ENCODE data around the gene TEX10.
"Not testable (repeated sequence)": the region's sequence is repeated elsewhere in the genome, so short reads cannot be mapped to it uniquely, and the experiment has no call there.

Gene TEX10

GRCh38 chr9:100352727-100353505 is at the start of gene TEX10:
TEX10 (minus strand) TSS chr9:100352942; CDS start chr9:100349363, 3,579 bp downstream.
- DNase-seq: peak; percentile 79
- in situ Hi-C loops (cut with HindIII; ENCODE audit: low pct_ligation_motif_present, low pct_unique_long_range_greater_than_20kb, low sequenced_read_pairs): no loop called here

DNA sequence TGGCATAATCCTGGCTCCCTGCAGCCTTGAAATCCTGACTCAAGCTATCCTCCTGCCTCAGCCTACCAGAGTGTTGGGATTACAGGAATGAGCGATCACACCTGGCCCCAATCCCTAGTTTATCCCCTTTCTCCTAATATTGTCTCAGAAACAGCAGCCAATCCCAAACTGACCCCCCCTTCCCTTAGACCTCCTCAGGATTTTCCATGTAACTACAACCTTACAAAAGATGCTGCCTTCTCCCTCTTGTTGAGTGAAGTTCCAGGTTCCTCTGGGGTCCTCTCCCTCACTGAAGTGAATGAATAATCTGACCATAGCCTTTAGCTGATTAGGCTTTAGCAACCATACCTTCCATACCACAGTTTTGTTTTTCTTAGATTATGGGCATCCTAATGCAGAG is 48.3 kb upstream of the TEX10 start:
- no peak for DNase-seq
- in situ Hi-C loops (cut with HindIII; ENCODE audit: low pct_ligation_motif_present, low pct_unique_long_range_greater_than_20kb, low sequenced_read_pairs): no loop called here

DNA sequence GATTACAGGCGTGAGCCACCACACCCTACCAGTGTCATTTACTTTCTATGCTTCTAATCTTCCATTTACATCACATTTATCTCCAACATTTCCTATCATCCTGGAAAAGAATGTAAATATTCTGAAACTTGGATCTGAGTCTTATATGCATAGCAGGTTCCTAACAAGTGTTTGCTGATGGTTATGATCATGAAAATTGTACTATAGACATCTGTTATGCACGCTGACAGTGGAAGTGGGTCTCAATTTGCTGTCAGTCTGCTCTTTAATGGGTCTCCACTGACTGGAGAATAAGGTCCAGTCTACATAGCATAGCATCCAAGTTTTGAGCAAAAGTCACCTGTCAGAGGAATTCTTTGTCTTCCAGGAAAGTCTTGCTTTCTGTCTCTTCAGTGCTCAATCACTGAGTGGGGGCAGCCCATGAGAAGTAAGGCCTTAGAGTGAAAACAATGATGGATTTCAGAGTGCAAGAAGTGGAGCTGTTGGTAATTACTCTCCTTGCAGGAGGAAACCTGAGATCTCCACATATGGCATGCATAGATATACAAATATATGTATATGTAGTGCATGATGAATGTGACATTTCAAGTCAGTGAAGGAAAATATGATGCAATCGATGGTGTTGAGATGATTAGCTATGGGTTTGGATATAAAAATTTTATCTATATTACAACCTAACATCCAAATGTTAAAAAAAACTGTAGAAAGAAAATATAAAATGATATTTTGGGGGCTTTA is 45.0 kb upstream of the TEX10 start:
- in situ Hi-C loops (cut with HindIII; ENCODE audit: low pct_ligation_motif_present, low pct_unique_long_range_greater_than_20kb, low sequenced_read_pairs): no loop called here
- DNase-seq: no peak

DNA sequence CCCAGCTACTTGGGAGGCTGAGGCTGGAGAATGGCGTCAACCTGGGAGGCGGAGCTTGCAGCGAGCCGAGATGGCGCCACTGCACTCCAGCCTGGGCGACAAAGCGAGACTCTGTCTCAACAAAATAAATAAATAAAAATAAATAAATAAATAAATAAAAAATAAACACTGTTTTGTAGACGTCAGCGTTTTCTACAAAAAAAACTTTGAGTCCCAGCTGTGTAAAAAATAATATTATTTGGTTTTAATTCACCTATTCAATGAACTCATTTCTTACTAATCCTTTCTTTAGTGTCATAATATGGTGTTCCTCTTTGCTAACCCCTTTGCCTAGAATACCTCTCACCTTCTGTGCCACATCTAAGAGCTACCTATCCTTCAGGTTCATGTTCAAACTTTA is 44.0 kb upstream of the TEX10 start:
- DNase-seq: no peak
- in situ Hi-C loops (cut with HindIII; ENCODE audit: low pct_ligation_motif_present, low pct_unique_long_range_greater_than_20kb, low sequenced_read_pairs): no loop called here

GRCh38 chr9:100394816-100395215 is 42.1 kb upstream of the TEX10 start:
- no peak for DNase-seq

GRCh38 chr9:100394032-100394695 is 41.4 kb upstream of the TEX10 start:
- DNase-seq: no peak
- in situ Hi-C loops (cut with HindIII; ENCODE audit: low pct_ligation_motif_present, low pct_unique_long_range_greater_than_20kb, low sequenced_read_pairs): no loop called here

More at GRCh38 chr9:100394816-100395215, 42.1 kb upstream of the TEX10 start:
- in situ Hi-C loops (cut with HindIII; ENCODE audit: low pct_ligation_motif_present, low pct_unique_long_range_greater_than_20kb, low sequenced_read_pairs): no loop called here

DNA sequence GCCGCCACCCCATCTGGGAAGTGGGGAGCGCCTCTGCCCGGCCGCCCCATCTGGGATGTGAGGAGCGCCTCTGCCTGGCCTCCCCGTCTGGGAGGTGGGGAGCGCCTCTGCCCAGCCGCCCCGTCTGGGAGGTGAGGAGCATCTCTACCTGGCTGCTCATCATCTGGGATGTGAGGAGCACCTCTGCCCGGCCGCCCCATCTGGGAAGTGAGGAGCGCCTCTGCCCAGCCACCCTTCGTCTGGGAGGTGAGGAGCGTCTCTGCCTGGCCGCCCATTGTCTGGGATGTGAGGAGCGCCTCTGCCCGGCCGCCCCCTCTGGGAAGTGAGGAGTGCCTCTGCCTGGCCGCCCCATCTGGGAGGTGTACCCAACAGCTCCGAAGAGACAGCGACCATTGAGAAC is 40.2 kb upstream of the TEX10 start:
- DNase-seq; in situ Hi-C loops (cut with HindIII; ENCODE audit: low pct_ligation_motif_present, low pct_unique_long_range_greater_than_20kb, low sequenced_read_pairs): not testable (repeated sequence)

GRCh38 chr9:100379862-100380261 is 27.1 kb upstream of the TEX10 start:
- no peak for DNase-seq
- in situ Hi-C loops (cut with HindIII; ENCODE audit: low pct_ligation_motif_present, low pct_unique_long_range_greater_than_20kb, low sequenced_read_pairs): no loop called here

DNA sequence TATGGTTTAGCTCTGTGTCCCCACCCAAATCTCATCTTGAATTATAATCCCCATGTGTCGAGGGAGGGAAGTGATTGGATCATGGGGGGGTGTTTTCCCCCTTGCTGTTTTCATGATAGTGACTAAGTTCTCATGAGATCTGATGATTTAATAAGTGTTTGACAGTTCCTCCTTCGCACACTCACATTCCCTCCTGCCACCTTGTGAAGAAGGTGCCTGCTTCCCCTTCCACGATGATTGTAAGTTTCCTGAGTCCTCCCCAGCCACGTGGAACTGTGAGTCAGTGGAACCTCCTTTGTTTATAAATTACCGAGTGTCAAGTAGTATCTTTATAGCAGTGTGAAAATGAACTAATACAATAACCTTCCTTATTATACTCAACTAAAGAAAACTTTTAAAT is 24.3 kb upstream of the TEX10 start:
- no peak for DNase-seq
- in situ Hi-C loops (cut with HindIII; ENCODE audit: low pct_ligation_motif_present, low pct_unique_long_range_greater_than_20kb, low sequenced_read_pairs): no loop called here

- DNase-seq: no peak
- in situ Hi-C loops (cut with HindIII; ENCODE audit: low pct_ligation_motif_present, low pct_unique_long_range_greater_than_20kb, low sequenced_read_pairs): no loop called here
Observed at GRCh38 chr9:100375658-100376057, 22.9 kb upstream of the TEX10 start.

DNA sequence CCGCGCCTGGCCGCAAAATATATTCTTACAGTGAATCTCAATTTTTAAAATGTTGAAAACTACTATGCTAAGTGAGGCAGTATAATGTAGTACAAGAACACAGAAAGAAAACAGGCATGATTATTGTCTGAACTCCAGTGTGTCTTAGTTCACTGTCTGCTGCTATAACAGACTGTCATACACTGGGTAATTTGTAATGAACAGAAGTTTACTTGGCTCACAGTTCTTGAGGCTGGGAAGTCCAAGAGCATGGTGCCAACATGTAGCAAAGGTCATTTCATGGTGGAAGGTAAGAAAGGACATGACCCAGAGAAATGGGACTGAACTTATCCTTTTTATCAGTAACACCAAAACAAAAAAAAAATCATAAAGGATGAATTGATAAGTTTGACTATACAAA is 19.9 kb upstream of the TEX10 start:
- in situ Hi-C loops (cut with HindIII; ENCODE audit: low pct_ligation_motif_present, low pct_unique_long_range_greater_than_20kb, low sequenced_read_pairs): no loop called here
- no peak for DNase-seq

- in situ Hi-C loops (cut with HindIII; ENCODE audit: low pct_ligation_motif_present, low pct_unique_long_range_greater_than_20kb, low sequenced_read_pairs): no loop called here
- DNase-seq: no peak
Observed at GRCh38 chr9:100370064-100370723, 17.5 kb upstream of the TEX10 start.

GRCh38 chr9:100368672-100369071 is 15.9 kb upstream of the TEX10 start:
- no peak for DNase-seq
- in situ Hi-C loops (cut with HindIII; ENCODE audit: low pct_ligation_motif_present, low pct_unique_long_range_greater_than_20kb, low sequenced_read_pairs): no loop called here

GRCh38 chr9:100366121-100366520 is 13.4 kb upstream of the TEX10 start:
- in situ Hi-C loops (cut with HindIII; ENCODE audit: low pct_ligation_motif_present, low pct_unique_long_range_greater_than_20kb, low sequenced_read_pairs): no loop called here
- DNase-seq: no peak

GRCh38 chr9:100364013-100364412 is 11.3 kb upstream of the TEX10 start:
- DNase-seq: no peak
- in situ Hi-C loops (cut with HindIII; ENCODE audit: low pct_ligation_motif_present, low pct_unique_long_range_greater_than_20kb, low sequenced_read_pairs): no loop called here

DNA sequence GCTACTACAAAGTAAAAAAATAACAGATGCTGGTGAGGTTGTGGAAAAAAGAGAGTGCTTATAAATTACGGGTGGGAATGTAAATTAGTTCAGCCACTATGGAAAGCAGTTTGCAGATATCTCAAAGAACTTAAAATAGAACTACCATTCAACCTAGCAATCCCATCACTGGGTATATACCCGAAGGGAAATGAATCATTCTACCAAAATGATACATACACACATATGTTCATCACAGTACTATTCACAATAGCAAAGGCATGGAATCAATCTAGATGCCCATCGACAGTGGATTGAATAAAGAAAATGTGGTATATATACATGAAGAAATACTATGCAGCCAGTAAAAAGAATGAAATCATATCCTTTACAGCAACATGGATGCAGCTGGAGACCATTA is 6.3 kb upstream of the TEX10 start:
- DNase-seq: no peak

DNA sequence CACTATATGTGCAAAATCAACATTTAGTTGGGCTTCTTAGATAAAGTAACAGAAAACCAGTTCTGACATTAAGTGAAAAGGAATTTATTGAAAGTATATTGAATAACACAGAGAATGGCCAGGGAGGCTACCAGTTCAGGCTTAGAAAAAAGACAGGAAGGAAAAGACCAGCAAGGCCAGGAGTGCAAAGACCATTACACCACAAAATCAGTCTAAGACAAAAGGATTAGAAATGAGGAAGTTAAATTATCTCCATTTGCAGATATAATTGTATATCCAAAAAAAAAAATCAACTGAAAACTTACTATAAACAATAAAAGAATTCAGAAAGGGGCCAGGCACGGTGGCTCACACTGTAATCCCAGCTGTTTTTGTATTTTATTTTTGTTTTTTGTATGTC is 4.8 kb upstream of the TEX10 start:
- DNase-seq: no peak

More for the DNA sequence above, 6.3 kb upstream of the TEX10 start:
- in situ Hi-C loops (cut with HindIII; ENCODE audit: low pct_ligation_motif_present, low pct_unique_long_range_greater_than_20kb, low sequenced_read_pairs): no loop called here

GRCh38 chr9:100355561-100355960 is 2.8 kb upstream of the TEX10 start:
- no peak for DNase-seq
- in situ Hi-C loops (cut with HindIII; ENCODE audit: low pct_ligation_motif_present, low pct_unique_long_range_greater_than_20kb, low sequenced_read_pairs): no loop called here

More for the DNA sequence above, 4.8 kb upstream of the TEX10 start:
- in situ Hi-C loops (cut with HindIII; ENCODE audit: low pct_ligation_motif_present, low pct_unique_long_range_greater_than_20kb, low sequenced_read_pairs): no loop called here
